ENCODE data around the gene UQCC3.

DNA sequence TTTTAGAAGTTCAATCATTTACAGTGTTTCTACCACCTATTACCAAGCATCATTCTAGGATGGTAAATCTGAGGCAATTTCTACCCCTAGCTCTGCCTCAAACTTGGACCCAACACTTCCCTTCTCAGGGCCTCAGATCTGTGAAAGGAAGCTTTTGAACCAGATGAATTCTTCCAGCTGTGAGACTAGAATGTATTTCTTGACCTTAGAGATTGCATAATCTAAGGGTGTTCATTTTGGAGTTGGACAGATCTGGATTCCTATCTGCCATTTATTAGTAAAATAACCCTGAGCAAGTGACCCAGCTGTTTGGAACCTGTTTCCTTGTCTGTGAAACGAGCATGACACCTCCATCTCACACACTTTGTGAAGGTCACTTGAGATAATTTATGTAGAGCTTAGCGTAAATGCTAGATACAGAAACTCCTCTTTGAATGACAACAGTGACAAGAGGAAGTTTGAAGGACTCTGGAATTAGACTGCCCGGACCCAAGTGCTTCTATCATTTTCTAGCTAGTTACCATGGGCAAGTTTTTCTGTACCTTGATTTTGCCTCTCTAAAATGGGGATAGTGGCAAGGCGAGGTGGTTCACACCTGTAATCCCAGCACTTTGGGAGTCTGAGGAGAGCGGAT is 14.6 kb upstream of the UQCC3 start:
- TF ChIP-seq, protein P1, sequence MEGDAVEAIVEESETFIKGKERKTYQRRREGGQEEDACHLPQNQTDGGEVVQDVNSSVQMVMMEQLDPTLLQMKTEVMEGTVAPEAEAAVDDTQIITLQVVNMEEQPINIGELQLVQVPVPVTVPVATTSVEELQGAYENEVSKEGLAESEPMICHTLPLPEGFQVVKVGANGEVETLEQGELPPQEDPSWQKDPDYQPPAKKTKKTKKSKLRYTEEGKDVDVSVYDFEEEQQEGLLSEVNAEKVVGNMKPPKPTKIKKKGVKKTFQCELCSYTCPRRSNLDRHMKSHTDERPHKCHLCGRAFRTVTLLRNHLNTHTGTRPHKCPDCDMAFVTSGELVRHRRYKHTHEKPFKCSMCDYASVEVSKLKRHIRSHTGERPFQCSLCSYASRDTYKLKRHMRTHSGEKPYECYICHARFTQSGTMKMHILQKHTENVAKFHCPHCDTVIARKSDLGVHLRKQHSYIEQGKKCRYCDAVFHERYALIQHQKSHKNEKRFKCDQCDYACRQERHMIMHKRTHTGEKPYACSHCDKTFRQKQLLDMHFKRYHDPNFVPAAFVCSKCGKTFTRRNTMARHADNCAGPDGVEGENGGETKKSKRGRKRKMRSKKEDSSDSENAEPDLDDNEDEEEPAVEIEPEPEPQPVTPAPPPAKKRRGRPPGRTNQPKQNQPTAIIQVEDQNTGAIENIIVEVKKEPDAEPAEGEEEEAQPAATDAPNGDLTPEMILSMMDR (IDR thresholded peaks at IDR 0.05) = no peak
- TF ChIP-seq POLR2A (IDR thresholded peaks at IDR 0.05) = no peak
- no peak for TF ChIP-seq POLR2AphosphoS5 (IDR thresholded peaks at IDR 0.05)
- no peak for TF ChIP-seq EP300 (IDR thresholded peaks at IDR 0.05)
